MCF 10A (cell line): ENCODE data around the gene RMDN3. TPM values are rescaled to one million over a fixed set of nuclear protein-coding genes. Genes with fewer than 3 reads are reported as not detected.

Experiments used
- BruUV-seq: library from RNA; stranded (reverse); fragments of 400-500 nt; replicated peaks from 2 replicates; lab custom pipeline; 2021; lab: Mats Ljungman, UMichigan
- CTCF ChIA-PET: fragments of 300-600 bp; sonication (Branson Sonifier 250); formaldehyde crosslinking; extraction: SDS; loops from one replicate; lab custom pipeline; 2021; ENCODE audit warnings: antibody characterized with exemption, inconsistent platforms; lab: Yijun Ruan, JAX
- POLR2A ChIA-PET: fragments of 300-600, 350-650 bp; sonication (Branson Sonifier 250); formaldehyde crosslinking; extraction: SDS; loops from one replicate; lab custom pipeline; 2020; ENCODE audit warnings: antibody characterized with exemption, inconsistent platforms; lab: Yijun Ruan, JAX
- DNase-seq: peaks from one replicate; pipeline ENCODE4 v3.0.0-alpha.2; 2018; ENCODE audit not compliant: unreplicated experiment
- H3K27ac Mint-ChIP-seq: one replicate; pipeline ENCODE4 v1.8.0; 2022; ENCODE audit warnings: mild to moderate bottlenecking, low read depth, mixed read lengths; ENCODE audit not compliant: unreplicated experiment
- H3K27me3 Mint-ChIP-seq: one replicate; pipeline ENCODE4 v1.8.0; 2022; ENCODE audit warnings: mixed read lengths; ENCODE audit not compliant: insufficient read depth, unreplicated experiment
- H3K36me3 Mint-ChIP-seq: one replicate; pipeline ENCODE4 v1.8.0; 2022; ENCODE audit warnings: mild to moderate bottlenecking, moderate library complexity, mixed read lengths; ENCODE audit not compliant: insufficient read depth, unreplicated experiment
- H3K4me1 Mint-ChIP-seq: one replicate; pipeline ENCODE4 v1.8.0; 2022; ENCODE audit warnings: mixed read lengths; ENCODE audit not compliant: insufficient read depth, unreplicated experiment
- H3K4me3 Mint-ChIP-seq: one replicate; pipeline ENCODE4 v1.8.0; 2022; ENCODE audit warnings: mild to moderate bottlenecking, moderate library complexity, mixed read lengths; ENCODE audit not compliant: unreplicated experiment
- H3K9me3 Mint-ChIP-seq: one replicate; pipeline ENCODE4 v1.8.0; 2022; ENCODE audit warnings: mixed read lengths; ENCODE audit not compliant: unreplicated experiment
- intact Hi-C: fragments of 100-400 bp; cut with micrococcal nuclease; formaldehyde crosslinking; loops from 2 replicates; pipeline ENCODE4 v1.14.1; 2022
- total RNA-seq: library from RNA; stranded (reverse); gene quantifications from 2 replicates; pipeline ENCODE4 v1.2.3, GENCODE V29; 2022
- TF ChIP-seq, protein P1 (sequence below): fragments of 200-600 bp; IDR thresholded peaks from one replicate; pipeline ENCODE4 v1.8.0; 2022; ENCODE audit warnings: antibody characterized with exemption, mild to moderate bottlenecking; ENCODE audit not compliant: unreplicated experiment

RMDN3 gene
- total RNA-seq, 1 experiment from 2014 or later = 36.1 TPM

DNA sequence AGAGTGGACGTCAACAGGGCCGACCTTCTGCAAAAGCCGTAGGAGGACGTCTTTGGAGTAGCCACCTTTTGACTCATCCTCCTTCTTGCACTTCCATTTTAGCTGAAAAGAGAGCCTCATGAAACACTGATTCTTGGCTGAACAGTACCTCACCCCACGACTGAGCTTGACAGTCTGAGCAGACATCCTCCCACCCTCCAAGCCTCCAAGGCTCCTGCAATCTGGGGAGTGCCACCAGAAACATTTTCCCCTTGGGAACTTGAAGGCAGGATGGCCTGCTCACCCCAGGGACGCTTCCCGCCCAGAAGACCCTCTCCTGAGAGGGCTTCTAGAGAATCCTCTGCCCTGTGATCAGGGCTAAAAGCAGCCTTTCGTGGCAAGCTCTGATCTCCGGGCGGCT is 20.0 kb upstream of the RMDN3 start:
- Mint-ChIP-seq H3K4me1 (peaks cover 23% of the 10 kb centered on the region), H3K9me3 (no peaks in the 10 kb centered on the region), H3K4me3 (no peak overlapping the region), H3K36me3 (peaks cover 76% of the 10 kb centered on the region), H3K27ac (no peak overlapping the region), H3K27me3 (no peaks in the 10 kb centered on the region)
- CTCF ChIA-PET = interaction anchor here (0.8 kb wide), 1 partner anchor 96 kb away, joined by 4 read pairs; no protein-coding TSS in a partner anchor
- DNase-seq = no peak
- BruUV-seq = no TSS peak
- POLR2A ChIA-PET = interaction anchor here (4.2 kb wide), 1 partner anchor 10 kb away, joined by 28 read pairs; the partner anchor contains the start of gene GCHFR
- intact Hi-C loops = no loop called here
- TF ChIP-seq, protein P1, sequence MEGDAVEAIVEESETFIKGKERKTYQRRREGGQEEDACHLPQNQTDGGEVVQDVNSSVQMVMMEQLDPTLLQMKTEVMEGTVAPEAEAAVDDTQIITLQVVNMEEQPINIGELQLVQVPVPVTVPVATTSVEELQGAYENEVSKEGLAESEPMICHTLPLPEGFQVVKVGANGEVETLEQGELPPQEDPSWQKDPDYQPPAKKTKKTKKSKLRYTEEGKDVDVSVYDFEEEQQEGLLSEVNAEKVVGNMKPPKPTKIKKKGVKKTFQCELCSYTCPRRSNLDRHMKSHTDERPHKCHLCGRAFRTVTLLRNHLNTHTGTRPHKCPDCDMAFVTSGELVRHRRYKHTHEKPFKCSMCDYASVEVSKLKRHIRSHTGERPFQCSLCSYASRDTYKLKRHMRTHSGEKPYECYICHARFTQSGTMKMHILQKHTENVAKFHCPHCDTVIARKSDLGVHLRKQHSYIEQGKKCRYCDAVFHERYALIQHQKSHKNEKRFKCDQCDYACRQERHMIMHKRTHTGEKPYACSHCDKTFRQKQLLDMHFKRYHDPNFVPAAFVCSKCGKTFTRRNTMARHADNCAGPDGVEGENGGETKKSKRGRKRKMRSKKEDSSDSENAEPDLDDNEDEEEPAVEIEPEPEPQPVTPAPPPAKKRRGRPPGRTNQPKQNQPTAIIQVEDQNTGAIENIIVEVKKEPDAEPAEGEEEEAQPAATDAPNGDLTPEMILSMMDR = no peak

DNA sequence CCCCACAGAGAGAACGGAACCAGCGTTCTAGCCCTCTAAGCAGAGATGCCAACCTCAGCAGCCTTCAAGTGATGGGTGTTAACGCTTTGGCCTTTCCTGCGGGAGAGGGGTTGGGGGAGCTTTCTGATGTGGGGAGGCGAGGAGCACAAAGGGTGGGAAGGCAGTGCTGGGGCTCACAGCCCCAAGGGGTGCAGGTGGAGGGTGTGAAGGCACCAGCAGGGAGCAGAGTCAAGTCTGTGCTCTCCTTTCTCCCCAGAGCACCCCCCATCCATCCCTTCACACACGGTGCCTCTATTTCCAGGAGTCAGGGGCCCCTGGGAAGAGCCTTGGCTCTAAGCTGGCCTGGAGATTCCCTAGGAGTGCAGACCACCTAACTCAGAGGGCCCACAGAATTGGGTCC is 18.8 kb upstream of the RMDN3 start:
- BruUV-seq = no TSS peak
- no peaks in the 10 kb centered on the region for H3K9me3 Mint-ChIP-seq

DNA sequence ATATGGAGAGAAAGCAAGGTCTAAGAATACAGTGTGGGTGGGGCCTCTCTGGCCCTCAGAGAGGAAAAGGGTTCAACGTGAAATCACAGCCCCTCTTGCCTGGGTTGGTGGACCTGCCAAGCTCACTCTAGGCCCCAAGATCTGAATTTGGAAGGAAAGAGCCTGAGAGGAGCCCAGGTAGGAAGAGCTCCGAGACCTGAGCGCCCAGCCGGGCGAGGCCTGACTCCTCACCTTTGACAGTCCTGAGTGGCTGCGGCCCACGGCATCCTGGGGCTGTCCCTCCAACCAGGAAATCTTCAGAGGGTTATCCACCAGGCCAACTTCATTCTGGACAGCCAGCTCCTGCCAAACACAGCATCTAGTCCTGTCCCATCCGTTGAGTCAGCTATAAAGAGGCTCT is 18.4 kb upstream of the RMDN3 start:
- intact Hi-C loops = no loop called here
- Mint-ChIP-seq H3K27ac (no peak overlapping the region), H3K9me3 (no peaks in the 10 kb centered on the region), H3K27me3 (no peaks in the 10 kb centered on the region), H3K4me3 (no peak overlapping the region), H3K4me1 (peaks cover 39% of the 10 kb centered on the region), H3K36me3 (peaks cover 74% of the 10 kb centered on the region)
- no TSS peak for BruUV-seq
- CTCF ChIA-PET = interaction anchor here (1.0 to 1.8 kb wide), 2 partner anchors 9 to 29 kb away, joined by 3 to 5 read pairs; no protein-coding TSS in a partner anchor
- POLR2A ChIA-PET = interaction anchor here (1.4 kb wide), 1 partner anchor 9 kb away, joined by 3 read pairs; no protein-coding TSS in a partner anchor
- TF ChIP-seq, protein P1 = no peak
- DNase-seq = no peak

More for the DNA sequence above, 18.8 kb upstream of the RMDN3 start:
- TF ChIP-seq, protein P1 = no peak
- Mint-ChIP-seq H3K36me3 (peaks cover 71% of the 10 kb centered on the region), H3K27ac (no peak overlapping the region), H3K4me1 (peaks cover 34% of the 10 kb centered on the region), H3K27me3 (no peaks in the 10 kb centered on the region), H3K4me3 (no peak overlapping the region)
- no peak for DNase-seq
- intact Hi-C loops = no loop called here
- CTCF ChIA-PET = interaction anchor here (0.8 to 1.8 kb wide), 3 partner anchors 9 to 95 kb away, joined by 3 to 5 read pairs (median 4); no protein-coding TSS in a partner anchor
- POLR2A ChIA-PET = interaction anchor here (1.4 kb wide), 1 partner anchor 9 kb away, joined by 3 read pairs; no protein-coding TSS in a partner anchor

DNA sequence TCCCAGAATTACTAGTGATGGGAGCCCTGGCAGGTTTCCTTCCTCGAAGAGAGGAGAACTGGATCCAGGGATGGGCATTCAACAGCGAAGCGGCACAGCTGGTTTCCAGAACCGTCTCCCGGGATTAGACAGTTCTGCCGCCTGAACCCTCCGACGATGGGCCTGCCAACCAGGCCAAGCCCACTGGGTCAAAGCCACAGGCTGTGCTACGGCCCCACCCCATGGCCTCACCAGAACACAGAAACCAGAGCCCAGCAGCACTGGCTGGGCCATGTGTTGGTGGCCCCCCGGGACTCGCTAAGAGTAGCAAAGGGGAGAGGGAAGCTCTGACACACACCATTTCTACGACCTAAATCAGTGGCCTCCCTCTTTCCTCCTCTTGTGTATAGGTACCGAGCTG is 17.0 kb upstream of the RMDN3 start:
- POLR2A ChIA-PET = interaction anchor here (1.0 to 1.1 kb wide), 2 partner anchors 77 to 208 kb away, joined by 3 read pairs; partner anchors contain the start of genes CCDC32 and RAD51
- Mint-ChIP-seq H3K27ac (no peak overlapping the region), H3K9me3 (no peaks in the 10 kb centered on the region), H3K4me3 (no peak overlapping the region), H3K27me3 (no peaks in the 10 kb centered on the region), H3K4me1 (peaks cover 38% of the 10 kb centered on the region), H3K36me3 (peaks cover 75% of the 10 kb centered on the region)
- TF ChIP-seq, protein P1 = no peak
- intact Hi-C loops = no loop called here
- no TSS peak for BruUV-seq
- CTCF ChIA-PET = interaction anchor here (1.8 kb wide), 1 partner anchor 11 kb away, joined by 5 read pairs; no protein-coding TSS in a partner anchor
- no peak for DNase-seq
